GM18907 (cell line): ENCODE measurements around the gene ELOB.

Source experiments
- ATAC-seq: cut with Tn5 transposase; IDR thresholded peaks from one replicate; pipeline ENCODE4 v1.9.1; 2021; ENCODE audit warnings: mild to moderate bottlenecking, moderate library complexity; ENCODE audit not compliant: unreplicated experiment

The ELOB gene

GRCh38 chr16:2811703-2812471 is 34.8 kb upstream of the ELOB start:
- ATAC-seq = no peak

- ATAC-seq = no peak
Observed at GRCh38 chr16:2810651-2811050, 33.6 kb upstream of the ELOB start.

- ATAC-seq = no peak
Observed at GRCh38 chr16:2809149-2809760, 32.2 kb upstream of the ELOB start.

GRCh38 chr16:2808181-2808580 is 31.1 kb upstream of the ELOB start:
- no peak for ATAC-seq

- ATAC-seq = no peak
Observed at GRCh38 chr16:2806286-2806685, 29.2 kb upstream of the ELOB start.

GRCh38 chr16:2804728-2805127 is 27.6 kb upstream of the ELOB start:
- ATAC-seq = no peak

GRCh38 chr16:2803545-2804195 is 26.6 kb upstream of the ELOB start:
- ATAC-seq = no peak

- ATAC-seq = no peak
Observed at GRCh38 chr16:2799859-2800226, 22.8 kb upstream of the ELOB start.

- no peak for ATAC-seq
Observed at GRCh38 chr16:2799205-2799858, 22.3 kb upstream of the ELOB start.

GRCh38 chr16:2798723-2799204 is 21.7 kb upstream of the ELOB start:
- no peak for ATAC-seq

GRCh38 chr16:2795395-2796143 is 18.5 kb upstream of the ELOB start:
- ATAC-seq = no peak

GRCh38 chr16:2792940-2793339 is 15.9 kb upstream of the ELOB start:
- no peak for ATAC-seq

- no peak for ATAC-seq
Observed at GRCh38 chr16:2791174-2791573, 14.1 kb upstream of the ELOB start.

GRCh38 chr16:2790631-2791030 is 13.6 kb upstream of the ELOB start:
- no peak for ATAC-seq

GRCh38 chr16:2787961-2788360 is 10.9 kb upstream of the ELOB start:
- no peak for ATAC-seq

- ATAC-seq = no peak
Observed at GRCh38 chr16:2787406-2787805, 10.3 kb upstream of the ELOB start, which contains the start of gene PRSS33. TSS of gene PRSS33 (minus strand) at chr16:2787560. CDS start at chr16:2786547, 1,013 bp downstream.

GRCh38 chr16:2786826-2787151 is 9.7 kb upstream of the ELOB start:
- ATAC-seq = no peak

GRCh38 chr16:2786061-2786825 is 9.2 kb upstream of the ELOB start:
- ATAC-seq = no peak

- ATAC-seq = no peak
Observed at GRCh38 chr16:2785101-2785991, 8.3 kb upstream of the ELOB start.
